VCaP (cell line): ENCODE results near the gene COL4A2.

Source experiments
- H3K27ac ChIP-seq: fragments of 450-650 bp; 2 replicates; pipeline ENCODE4 v1.5.1; 2017
- CTCF ChIP-seq: fragments of 450-650 bp; conservative IDR thresholded peaks from 2 replicates; pipeline ENCODE4 v1.5.1; 2017; ENCODE audit warnings: mild to moderate bottlenecking, moderate library complexity

The COL4A2 gene

GRCh38 chr13:110398564-110399507, 91.8 kb downstream of the COL4A2 start:
- TF ChIP-seq CTCF: no peak
- H3K27ac ChIP-seq: no peak overlapping the region

- no peak for TF ChIP-seq CTCF
- no peak overlapping the region for H3K27ac ChIP-seq
Observed at GRCh38 chr13:110399801-110400200, 92.7 kb downstream of the COL4A2 start.

GRCh38 chr13:110400786-110401533, 93.9 kb downstream of the COL4A2 start:
- TF ChIP-seq CTCF: no peak
- H3K27ac ChIP-seq: no peak overlapping the region

GRCh38 chr13:110402299-110403069, 95.4 kb downstream of the COL4A2 start:
- H3K27ac ChIP-seq: no peak overlapping the region
- no peak for TF ChIP-seq CTCF

- no peak overlapping the region for H3K27ac ChIP-seq
- TF ChIP-seq CTCF: no peak
Observed at GRCh38 chr13:110403315-110403714, 96.2 kb downstream of the COL4A2 start.

GRCh38 chr13:110403721-110404120, 96.6 kb downstream of the COL4A2 start:
- no peak overlapping the region for H3K27ac ChIP-seq
- no peak; the same call in 1 of the 2 replicates for TF ChIP-seq CTCF

- no peak for TF ChIP-seq CTCF
- H3K27ac ChIP-seq: no peak overlapping the region
Observed at GRCh38 chr13:110404321-110404720, 97.2 kb downstream of the COL4A2 start.
